GM21360 (cell line): ENCODE results near the gene HOXD8.

Experiments
- ATAC-seq: cut with Tn5 transposase; IDR thresholded peaks from one replicate; pipeline ENCODE4 v1.9.1; 2021; ENCODE audit warnings: mild to moderate bottlenecking, moderate library complexity; ENCODE audit not compliant: unreplicated experiment

Gene HOXD8

GRCh38 chr2:176114930-176115625 is 14.4 kb upstream of the HOXD8 start:
- ATAC-seq: no peak

DNA sequence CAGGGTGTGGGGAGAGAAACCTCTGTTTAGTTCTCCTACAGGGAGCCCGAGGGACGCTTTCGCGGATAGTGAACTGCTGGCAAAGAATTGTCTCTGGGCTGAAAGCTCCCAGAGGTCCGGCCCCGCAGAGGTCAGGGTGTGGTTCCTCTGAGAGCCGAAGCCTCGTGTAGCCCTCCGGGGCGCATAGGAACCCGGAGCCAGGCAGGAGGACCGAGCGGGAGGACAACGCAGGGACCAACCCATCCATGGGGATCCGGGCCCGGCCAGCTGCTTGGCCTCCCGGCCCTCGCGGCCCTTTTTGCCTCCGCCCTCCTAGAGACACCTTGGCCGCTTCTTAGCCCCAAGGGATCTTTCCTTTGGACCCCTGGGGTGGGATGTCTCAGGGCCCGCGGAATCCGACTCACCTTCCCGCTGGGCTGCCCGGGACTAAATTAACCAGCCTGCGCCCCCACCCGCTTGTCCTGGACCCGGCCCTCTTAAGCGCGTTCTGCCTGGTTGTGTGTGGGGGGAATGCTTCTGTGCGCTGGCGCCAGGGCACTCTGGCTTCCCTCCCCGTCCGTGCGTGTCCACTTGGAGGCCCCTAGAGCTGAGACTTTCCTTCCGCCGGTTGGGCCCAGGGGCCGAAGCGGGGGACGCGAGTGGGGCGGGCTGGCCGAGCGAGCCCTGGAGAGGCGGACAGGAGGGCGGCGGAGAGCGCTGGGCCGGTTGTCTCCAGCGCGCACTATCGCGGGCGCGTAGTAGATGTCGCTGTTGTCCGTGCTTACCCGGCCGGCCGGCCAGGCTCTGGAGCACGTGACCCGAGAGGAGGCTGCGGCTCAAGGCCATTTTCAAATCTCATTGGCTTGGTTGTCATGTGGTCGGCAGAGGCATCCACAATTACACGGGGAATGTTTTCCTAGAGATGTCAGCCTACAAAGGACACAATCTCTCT is 13.4 kb upstream of the HOXD8 start, which contains the start of gene HOXD10:
HOXD10 (plus strand) TSS at position 896 of the 931 bp plus-strand sequence. CDS start 56 bp downstream, outside the sequence.
- no peak for ATAC-seq

DNA sequence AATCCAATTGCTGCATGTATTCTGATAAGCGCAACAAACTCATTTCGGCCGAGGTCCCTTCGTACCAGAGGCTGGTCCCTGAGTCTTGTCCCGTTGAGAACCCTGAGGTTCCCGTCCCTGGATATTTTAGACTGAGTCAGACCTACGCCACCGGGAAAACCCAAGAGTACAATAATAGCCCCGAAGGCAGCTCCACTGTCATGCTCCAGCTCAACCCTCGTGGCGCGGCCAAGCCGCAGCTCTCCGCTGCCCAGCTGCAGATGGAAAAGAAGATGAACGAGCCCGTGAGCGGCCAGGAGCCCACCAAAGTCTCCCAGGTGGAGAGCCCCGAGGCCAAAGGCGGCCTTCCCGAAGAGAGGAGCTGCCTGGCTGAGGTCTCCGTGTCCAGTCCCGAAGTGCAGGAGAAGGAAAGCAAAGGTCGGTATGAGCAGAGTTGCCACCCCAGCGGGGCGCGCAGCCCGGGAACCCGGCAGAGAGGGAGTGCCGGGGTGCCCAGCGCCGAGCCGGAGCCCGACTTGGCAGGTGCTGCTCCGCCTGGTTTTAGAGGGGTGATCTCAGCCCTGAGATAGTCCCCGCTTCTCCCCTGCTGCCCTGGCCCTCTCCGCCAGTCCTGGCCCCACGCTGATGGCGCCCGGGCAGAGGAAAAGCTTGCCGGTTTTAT is 12.2 kb upstream of the HOXD8 start:
- no peak for ATAC-seq

GRCh38 chr2:176117823-176118371 is 11.6 kb upstream of the HOXD8 start:
- ATAC-seq: no peak

DNA sequence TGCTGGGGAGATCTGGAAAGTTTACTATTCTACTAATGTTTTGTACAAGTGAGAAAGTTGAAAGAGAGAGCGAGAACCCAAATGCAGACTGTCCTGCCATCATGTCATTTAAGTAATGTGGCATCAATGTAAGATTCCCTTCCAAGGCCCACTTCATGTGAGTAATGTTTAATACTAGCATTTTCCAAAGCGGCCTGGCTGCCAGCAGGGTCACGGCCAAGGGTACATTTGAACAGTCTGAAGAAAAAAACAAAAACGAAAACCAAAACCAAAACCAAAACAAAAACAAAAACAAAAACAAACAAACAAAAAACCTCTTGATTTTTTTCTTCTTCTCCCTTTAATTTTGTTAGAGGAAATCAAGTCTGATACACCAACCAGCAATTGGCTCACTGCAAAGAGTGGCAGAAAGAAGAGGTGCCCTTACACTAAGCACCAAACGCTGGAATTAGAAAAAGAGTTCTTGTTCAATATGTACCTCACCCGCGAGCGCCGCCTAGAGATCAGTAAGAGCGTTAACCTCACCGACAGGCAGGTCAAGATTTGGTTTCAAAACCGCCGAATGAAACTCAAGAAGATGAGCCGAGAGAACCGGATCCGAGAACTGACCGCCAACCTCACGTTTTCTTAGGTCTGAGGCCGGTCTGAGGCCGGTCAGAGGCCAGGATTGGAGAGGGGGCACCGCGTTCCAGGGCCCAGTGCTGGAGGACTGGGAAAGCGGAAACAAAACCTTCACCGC is 10.7 kb upstream of the HOXD8 start:
- no peak for ATAC-seq

- no peak for ATAC-seq
Measured at GRCh38 chr2:176120364-176121189, 8.9 kb upstream of the HOXD8 start.

DNA sequence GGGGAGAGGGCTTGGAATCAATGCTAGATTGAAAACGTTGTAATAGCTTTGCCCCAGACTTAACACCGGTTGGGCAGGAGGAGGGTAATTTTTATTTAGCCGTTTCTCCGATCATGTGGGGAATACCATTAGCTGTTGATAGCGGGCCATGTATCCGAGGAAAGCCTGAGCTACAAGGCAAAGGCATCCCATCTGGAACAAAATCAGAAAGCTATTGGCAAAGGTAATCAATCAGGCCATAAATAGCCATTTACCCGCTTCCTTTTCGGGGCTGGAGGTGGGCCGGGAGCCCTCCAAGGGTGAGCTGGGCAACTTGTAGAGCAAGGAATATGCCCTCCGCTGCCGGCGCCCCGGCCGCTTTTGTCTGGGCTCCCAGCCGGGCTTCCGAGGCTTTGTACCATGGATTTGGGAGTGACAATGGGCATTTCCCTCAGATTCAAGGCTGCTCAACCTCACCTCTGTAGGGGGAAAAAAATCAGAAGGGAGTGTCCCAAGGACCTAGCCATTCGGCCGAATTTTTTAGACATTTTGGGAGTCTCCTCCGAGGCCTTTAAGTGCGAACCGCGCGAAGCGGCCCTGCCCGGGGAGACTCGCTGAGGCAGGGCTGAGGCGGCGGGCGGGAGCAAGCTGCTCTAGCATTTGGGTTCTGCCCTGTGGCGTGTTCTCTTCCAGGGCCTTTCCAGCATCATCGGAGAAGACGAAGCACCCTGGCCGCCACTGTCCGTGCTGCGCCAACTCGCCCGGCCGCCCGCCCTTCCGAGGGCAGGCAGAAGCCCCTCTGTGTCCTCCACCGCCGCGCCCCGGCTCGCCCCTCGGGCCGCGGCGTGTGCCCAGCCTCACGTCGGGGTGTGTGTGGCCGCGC is 8.1 kb upstream of the HOXD8 start:
- no peak for ATAC-seq

DNA sequence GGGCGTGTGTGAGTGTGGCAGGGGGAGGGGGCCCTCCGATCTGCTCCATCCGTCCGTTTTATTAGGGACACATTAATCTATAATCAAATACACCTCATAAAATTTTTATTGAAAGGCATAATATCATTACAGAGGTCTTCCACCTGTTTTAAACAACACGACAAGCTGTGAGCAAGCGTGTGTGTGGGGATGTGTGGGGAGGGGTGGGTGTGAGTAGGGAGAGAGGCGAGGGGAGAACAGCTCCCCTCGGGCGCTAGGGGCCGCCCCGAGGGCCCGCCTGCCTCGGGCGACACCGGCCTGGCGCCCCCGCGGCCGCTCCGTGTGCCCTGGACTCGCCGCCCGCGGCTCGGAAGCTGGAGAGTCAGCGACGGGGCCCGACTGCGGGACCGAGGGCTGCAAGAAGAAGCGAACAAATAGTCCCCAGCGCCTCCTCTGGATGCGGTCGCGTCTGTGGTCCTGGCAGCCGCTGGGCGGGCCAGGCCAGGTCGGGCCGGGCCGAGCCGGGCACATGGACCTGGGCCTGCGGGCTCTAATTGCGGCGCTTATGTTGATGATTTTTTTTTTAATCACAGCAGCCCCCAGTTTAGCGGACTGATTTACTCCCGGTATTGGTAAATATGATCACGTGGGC is 7.3 kb upstream of the HOXD8 start:
- ATAC-seq: no peak

GRCh38 chr2:176122683-176123410 is 6.7 kb upstream of the HOXD8 start, which contains the start of gene HOXD9:
HOXD9 (plus strand) TSS chr2:176122719; CDS start chr2:176122769, 50 bp downstream.
- no peak for ATAC-seq

GRCh38 chr2:176123411-176124109 is 5.9 kb upstream of the HOXD8 start:
- ATAC-seq: no peak

- no peak for ATAC-seq
Measured at GRCh38 chr2:176124110-176124946, 5.2 kb upstream of the HOXD8 start.

GRCh38 chr2:176124947-176125771 is 4.3 kb upstream of the HOXD8 start:
- ATAC-seq: no peak

DNA sequence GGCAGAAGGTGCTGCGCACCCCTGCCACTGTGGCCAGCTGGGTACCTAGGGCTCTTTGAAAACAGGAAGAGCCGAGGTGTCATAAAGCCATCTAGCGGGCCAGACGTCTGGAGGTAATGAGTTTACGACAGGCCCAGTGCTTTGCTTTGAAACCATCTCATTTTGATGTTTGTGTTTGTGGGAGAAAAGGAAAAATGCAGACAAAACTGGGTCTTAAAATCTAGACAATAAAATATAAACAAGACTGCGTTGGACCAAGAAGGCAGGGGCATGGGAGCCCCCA is 3.8 kb upstream of the HOXD8 start:
- no peak for ATAC-seq

DNA sequence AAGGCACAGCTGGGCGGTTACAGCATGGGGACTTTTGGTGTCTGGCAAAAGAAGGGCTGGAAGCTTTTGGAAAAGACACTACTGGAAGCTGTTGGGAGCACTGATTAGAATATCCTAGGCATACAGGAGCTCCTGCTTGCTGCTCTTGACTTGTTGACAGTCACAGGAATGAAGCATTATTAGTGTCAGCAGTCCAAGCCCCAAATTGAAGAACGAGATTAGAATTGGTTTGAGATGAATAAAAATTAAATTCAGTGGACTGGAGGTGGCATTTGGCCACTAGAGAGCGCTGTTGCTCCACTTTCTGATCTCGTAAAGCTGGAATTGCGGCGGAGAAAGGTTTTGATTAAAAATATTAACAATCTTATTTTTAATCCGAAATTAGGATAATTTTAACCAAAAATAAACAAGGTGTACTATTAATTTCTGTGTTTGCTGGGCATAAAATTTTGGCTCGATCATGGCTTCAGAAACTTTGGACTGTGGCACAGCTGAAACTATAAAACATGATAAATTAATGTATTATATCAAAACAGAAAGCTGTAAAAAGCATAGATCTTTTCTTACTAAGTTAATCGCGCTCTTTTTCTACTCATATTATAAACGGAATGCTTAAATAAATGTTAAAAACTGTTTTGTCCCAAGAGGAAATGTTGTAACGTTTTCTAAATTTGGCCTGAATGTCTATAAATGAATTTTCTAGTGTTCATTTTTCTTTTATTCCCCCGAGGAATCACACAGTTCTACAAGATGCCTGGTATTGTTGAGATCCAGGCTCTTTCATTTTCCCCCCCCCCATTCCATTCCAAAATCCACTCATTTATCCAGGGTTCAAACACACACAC is 2.4 kb upstream of the HOXD8 start:
- no peak for ATAC-seq

DNA sequence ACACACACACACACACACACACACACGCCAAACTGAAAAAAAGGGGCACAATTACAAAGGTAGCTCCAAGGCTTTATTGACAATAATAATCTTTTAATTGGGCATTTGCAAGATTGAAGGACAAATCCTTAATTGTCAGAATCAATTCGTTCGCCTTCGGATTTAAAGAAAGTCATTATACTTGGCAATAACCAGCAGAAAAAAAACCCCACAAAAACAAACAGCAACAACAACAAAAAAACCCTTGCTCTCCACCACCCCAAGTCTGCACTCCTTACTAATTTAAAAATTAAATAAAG is 1.8 kb upstream of the HOXD8 start:
- no peak for ATAC-seq
